Breast epithelium (tissue), 4 donors: ENCODE measurements around the gene GSTA5. TPM values are rescaled to one million over a fixed set of nuclear protein-coding genes. Genes with fewer than 3 reads are reported as not detected.
"Not testable (repeated sequence)": the region's sequence is repeated elsewhere in the genome, so short reads cannot be mapped to it uniquely, and the experiment has no call there.

Source experiments
- DNase-seq, 2 donors: peaks; one replicate each; pipeline ENCODE4 v3.0.0-alpha.2; 2019; ENCODE audit warnings: low spot score in 2 of 2
- H3K27ac ChIP-seq, 2 donors: fragments of 200-600 bp; sonication (generic) in 1 of 2; one replicate each; pipeline ENCODE4 v1.5.1; 2016 to 2019; ENCODE audit warnings: mild to moderate bottlenecking in 1 of 2
- H3K27me3 ChIP-seq, 2 donors: fragments of 200-600 bp; sonication (generic) in 1 of 2; one replicate each; pipeline versions ENCODE4 v1.5.1 to v1.6.0; 2017 to 2019; ENCODE audit warnings: control low read depth in 1 of 2, mild to moderate bottlenecking in 1 of 2
- H3K36me3 ChIP-seq: fragments of 200-600 bp; one replicate; pipeline ENCODE4 v1.5.1; 2019
- H3K4me1 ChIP-seq, 2 donors: fragments of 200-600 bp; sonication (generic); one replicate each; pipeline ENCODE4 v1.5.1; 2016 to 2019; ENCODE audit warnings: control low read depth in 1 of 2
- H3K4me3 ChIP-seq, 3 donors: fragments of 200-600 bp; sonication (generic); 1 replicate in 2 of 3; 2 replicates in 1 of 3; pipeline ENCODE4 v1.5.1; 2016 to 2019; ENCODE audit warnings: mild to moderate bottlenecking in 3 of 3, moderate library complexity in 2 of 3
- H3K9me3 ChIP-seq, 2 donors: fragments of 200-600 bp; sonication (generic) in 1 of 2; one replicate each; pipeline ENCODE4 v1.5.1; 2016 to 2019; ENCODE audit warnings: control low read depth in 1 of 2
- CTCF ChIP-seq, 3 donors: fragments of 450-650 bp; IDR thresholded peaks; one replicate each; pipeline ENCODE4 v1.5.1; 2016 to 2017; ENCODE audit warnings: antibody characterized with exemption in 3 of 3, mild to moderate bottlenecking in 3 of 3, moderate library complexity in 3 of 3
- POLR2A ChIP-seq: fragments of 450-650 bp; IDR thresholded peaks from one replicate; pipeline ENCODE4 v1.6.1; 2016; ENCODE audit warnings: antibody characterized with exemption, mild to moderate bottlenecking, moderate library complexity
- POLR2AphosphoS5 ChIP-seq, 3 donors: sonication (generic); formaldehyde crosslinking; IDR thresholded peaks; one replicate each; pipeline ENCODE4 v1.6.1; 2017; ENCODE audit warnings: antibody characterized with exemption in 3 of 3
- intact Hi-C: fragments of 100-400 bp; cut with DNase I; formaldehyde crosslinking; loops from one replicate; pipeline ENCODE4 v1.15.1; 2023; ENCODE audit warnings: low total_unique reads
- total RNA-seq, 3 donors: library from RNA; depleted of rRNA; stranded (reverse); fragments of >200 nt; gene quantifications; one replicate each; pipeline ENCODE4 v1.1.0, GENCODE V29; 2016

The GSTA5 gene
- total RNA-seq, 3 donors from 2014 or later: not detected

GRCh38 chr6:52877786-52878185 is 37.2 kb upstream of the GSTA5 start:
- Histone ChIP-seq H3K27me3 (no peaks in the 10 kb centered on the region), H3K9me3 (no peaks in the 10 kb centered on the region), H3K4me3 (no peak overlapping the region), H3K27ac (no peak overlapping the region), H3K4me1 (no peaks in the 10 kb centered on the region), H3K36me3 (no peaks in the 10 kb centered on the region)
- intact Hi-C loops: no loop called here
- TF ChIP-seq CTCF (IDR thresholded peaks at IDR 0.05) (no peak), POLR2AphosphoS5 (IDR thresholded peaks at IDR 0.05) (no peak), POLR2A (no peak)
- DNase-seq: no peak

GRCh38 chr6:52877168-52877567 is 36.6 kb upstream of the GSTA5 start:
- intact Hi-C loops: no loop called here

GRCh38 chr6:52876056-52876787 is 35.6 kb upstream of the GSTA5 start:
- H3K27ac ChIP-seq: no peak overlapping the region
- H3K27me3 ChIP-seq: no peaks in the 10 kb centered on the region
- no peak for TF ChIP-seq CTCF (IDR thresholded peaks at IDR 0.05)
- TF ChIP-seq POLR2A: no peak
- TF ChIP-seq POLR2AphosphoS5 (IDR thresholded peaks at IDR 0.05): no peak
- H3K4me3 ChIP-seq: no peak overlapping the region
- H3K9me3 ChIP-seq: no peaks in the 10 kb centered on the region
- H3K4me1 ChIP-seq: no peaks in the 10 kb centered on the region
- no peak for DNase-seq
- intact Hi-C loops: no loop called here
- H3K36me3 ChIP-seq: no peaks in the 10 kb centered on the region

More at GRCh38 chr6:52877168-52877567, 36.6 kb upstream of the GSTA5 start:
- DNase-seq: no peak
- TF ChIP-seq POLR2A: no peak
- no peak for TF ChIP-seq CTCF (IDR thresholded peaks at IDR 0.05)
- no peak for TF ChIP-seq POLR2AphosphoS5 (IDR thresholded peaks at IDR 0.05)
- no peaks in the 10 kb centered on the region for H3K9me3 ChIP-seq
- no peak overlapping the region for H3K4me3 ChIP-seq
- no peaks in the 10 kb centered on the region for H3K27me3 ChIP-seq
- no peaks in the 10 kb centered on the region for H3K36me3 ChIP-seq
- no peaks in the 10 kb centered on the region for H3K4me1 ChIP-seq
- H3K27ac ChIP-seq: no peak overlapping the region

- intact Hi-C loops: no loop called here
- TF ChIP-seq POLR2AphosphoS5 (IDR thresholded peaks at IDR 0.05) (no peak), POLR2A (no peak), CTCF (IDR thresholded peaks at IDR 0.05) (no peak)
- DNase-seq: no peak
- Histone ChIP-seq H3K4me1 (no peaks in the 10 kb centered on the region), H3K27me3 (no peaks in the 10 kb centered on the region), H3K27ac (no peak overlapping the region), H3K9me3 (no peaks in the 10 kb centered on the region), H3K4me3 (no peak overlapping the region), H3K36me3 (no peaks in the 10 kb centered on the region)
These were observed 31.4 kb upstream of the GSTA5 start for GRCh38 chr6:52872031-52872430.

GRCh38 chr6:52871621-52872020 is 31.0 kb upstream of the GSTA5 start:
- H3K4me3 ChIP-seq: no peak overlapping the region
- intact Hi-C loops: no loop called here
- H3K4me1 ChIP-seq: no peaks in the 10 kb centered on the region
- no peak overlapping the region for H3K27ac ChIP-seq
- no peak for DNase-seq
- no peaks in the 10 kb centered on the region for H3K27me3 ChIP-seq
- no peaks in the 10 kb centered on the region for H3K36me3 ChIP-seq
- no peaks in the 10 kb centered on the region for H3K9me3 ChIP-seq
- TF ChIP-seq POLR2AphosphoS5 (IDR thresholded peaks at IDR 0.05): no peak
- no peak for TF ChIP-seq POLR2A
- TF ChIP-seq CTCF (IDR thresholded peaks at IDR 0.05): no peak

- H3K27ac ChIP-seq, H3K9me3 ChIP-seq, H3K4me3 ChIP-seq, H3K36me3 ChIP-seq, H3K27me3 ChIP-seq, DNase-seq, H3K4me1 ChIP-seq, intact Hi-C loops: not testable (repeated sequence)
These were observed 29.9 kb upstream of the GSTA5 start for GRCh38 chr6:52870335-52871091.

GRCh38 chr6:52868899-52869298 is 28.3 kb upstream of the GSTA5 start:
- H3K4me1 ChIP-seq, H3K9me3 ChIP-seq, H3K27ac ChIP-seq, H3K36me3 ChIP-seq, H3K4me3 ChIP-seq, DNase-seq, H3K27me3 ChIP-seq, intact Hi-C loops: not testable (repeated sequence)
